A549 (cell line): ENCODE data around the gene AKT1S1.

ENCODE experiments used
- CBX8 ChIP-seq: fragments of 200-600 bp; sonication (generic); IDR thresholded peaks from 2 replicates; pipeline ENCODE4 v1.6.1; 2016
- CHD2 ChIP-seq: fragments of 150-350 bp; IDR thresholded peaks from 2 replicates; pipeline ENCODE4 v1.6.1; 2014; ENCODE audit warnings: low read length; ENCODE audit not compliant: partially characterized antibody
- EP300 ChIP-seq, 2 experiments: fragments of >200 bp; sonication (Bioruptor Twin); formaldehyde crosslinking; IDR thresholded peaks; 2 replicates in 1 of 2; 3 replicates in 1 of 2; pipeline ENCODE4 v1.6.1; 2016 to 2017
- JUN ChIP-seq, 2 experiments: fragments of >200 bp; sonication (Bioruptor Twin); formaldehyde crosslinking; IDR thresholded peaks; 2 replicates in 1 of 2; 3 replicates in 1 of 2; pipeline ENCODE4 v1.6.1; 2016 to 2017
- KDM1A ChIP-seq: fragments of 200-600 bp; sonication (generic); IDR thresholded peaks from 2 replicates; pipeline ENCODE4 v1.6.1; 2016; ENCODE audit warnings: low read depth, mild to moderate bottlenecking
- MAFK ChIP-seq: fragments of 450-650 bp; IDR thresholded peaks from 2 replicates; pipeline ENCODE4 v1.6.1; 2014; ENCODE audit not compliant: partially characterized antibody
- POLR2A ChIP-seq: IDR thresholded peaks from 2 replicates; pipeline ENCODE4 v1.6.1; 2012; ENCODE audit warnings: mild to moderate bottlenecking, low read length
- RAD21 ChIP-seq, 2 experiments: fragments of >200 bp in 1 of 2; sonication (Bioruptor Twin) in 1 of 2; formaldehyde crosslinking in 1 of 2; IDR thresholded peaks in 1 of 2; conservative IDR thresholded peaks in 1 of 2; 2 replicates in 1 of 2; 3 replicates in 1 of 2; pipeline ENCODE4 v1.6.1; 2012 to 2018; ENCODE audit warnings: inconsistent platforms in 1 of 2
- RCOR1 ChIP-seq: fragments of 150-350 bp; IDR thresholded peaks from 2 replicates; pipeline ENCODE4 v1.6.1; 2014; ENCODE audit warnings: antibody characterized with exemption, low read length, low read depth
- ZC3H11A ChIP-seq: fragments of 450-650 bp; IDR thresholded peaks from 2 replicates; pipeline ENCODE4 v1.6.1; 2014; ENCODE audit warnings: antibody characterized with exemption, mild to moderate bottlenecking
- TF ChIP-seq, protein P1 (sequence below): fragments of >200 bp; sonication (Bioruptor Twin); formaldehyde crosslinking; IDR thresholded peaks from 3 replicates; pipeline ENCODE4 v1.5.1; 2016
- TF ChIP-seq, protein P2 (sequence below): IDR thresholded peaks from 2 replicates; pipeline ENCODE4 v1.6.1; 2012
- TF ChIP-seq, protein P3 (sequence below): fragments of >200 bp; sonication (Bioruptor Twin); formaldehyde crosslinking; IDR thresholded peaks from 2 replicates; pipeline ENCODE4 v1.6.1; 2016
- TF ChIP-seq, protein P4 (sequence below): fragments of >200 bp; sonication (Bioruptor Twin); formaldehyde crosslinking; IDR thresholded peaks from 3 replicates; pipeline ENCODE4 v1.6.1; 2016

DNA sequence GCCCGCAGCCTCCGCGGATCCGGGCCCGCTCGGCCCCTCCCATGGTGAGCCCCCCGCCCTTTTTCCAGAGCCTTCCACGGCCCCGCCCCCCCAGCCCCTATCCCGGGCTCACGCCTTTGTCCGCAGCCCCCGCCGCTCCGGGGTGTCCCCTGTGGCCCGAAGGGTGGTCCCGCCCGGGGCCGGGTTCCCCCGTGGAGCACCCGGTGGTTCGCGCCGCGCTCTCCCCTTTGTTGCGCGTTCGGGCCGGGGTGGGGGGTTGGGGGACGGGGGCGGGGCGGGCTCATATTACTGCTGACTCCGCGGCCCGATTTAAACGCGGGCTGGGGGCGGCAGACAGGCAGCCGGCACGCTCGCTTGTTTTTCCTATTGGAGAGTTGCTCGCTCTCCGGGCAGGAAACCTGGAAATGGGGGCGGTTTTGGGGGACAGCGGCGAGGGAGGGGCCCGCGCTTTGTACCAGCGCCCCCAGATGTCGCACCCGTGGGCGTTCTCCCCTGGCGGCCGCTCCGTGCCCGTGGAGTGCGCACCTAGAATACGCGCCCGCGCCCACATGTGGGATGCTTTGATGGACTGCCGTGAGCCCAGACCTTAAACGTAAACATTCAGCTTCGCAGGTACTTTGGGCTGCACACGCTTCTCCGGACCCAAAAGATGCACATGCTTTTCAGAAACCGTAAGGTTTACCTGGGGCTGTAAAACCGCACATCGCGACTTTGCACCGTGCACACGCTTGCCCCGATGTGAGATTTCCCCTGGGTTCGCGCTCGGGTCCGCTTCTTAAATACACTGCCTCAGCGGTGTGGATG lies 25.5 kb downstream of the AKT1S1 start:
- no peak for TF ChIP-seq RAD21 (conservative IDR thresholded peaks at IDR 0.05 in 1 of 2, IDR thresholded peaks at IDR 0.05 in 1 of 2)
- TF ChIP-seq ZC3H11A, result no peak
- no peak; a peak in 1 of 5 replicates for TF ChIP-seq JUN (IDR thresholded peaks at IDR 0.05)
- TF ChIP-seq KDM1A, result no peak
- TF ChIP-seq CBX8, result no peak
- TF ChIP-seq, protein P1, sequence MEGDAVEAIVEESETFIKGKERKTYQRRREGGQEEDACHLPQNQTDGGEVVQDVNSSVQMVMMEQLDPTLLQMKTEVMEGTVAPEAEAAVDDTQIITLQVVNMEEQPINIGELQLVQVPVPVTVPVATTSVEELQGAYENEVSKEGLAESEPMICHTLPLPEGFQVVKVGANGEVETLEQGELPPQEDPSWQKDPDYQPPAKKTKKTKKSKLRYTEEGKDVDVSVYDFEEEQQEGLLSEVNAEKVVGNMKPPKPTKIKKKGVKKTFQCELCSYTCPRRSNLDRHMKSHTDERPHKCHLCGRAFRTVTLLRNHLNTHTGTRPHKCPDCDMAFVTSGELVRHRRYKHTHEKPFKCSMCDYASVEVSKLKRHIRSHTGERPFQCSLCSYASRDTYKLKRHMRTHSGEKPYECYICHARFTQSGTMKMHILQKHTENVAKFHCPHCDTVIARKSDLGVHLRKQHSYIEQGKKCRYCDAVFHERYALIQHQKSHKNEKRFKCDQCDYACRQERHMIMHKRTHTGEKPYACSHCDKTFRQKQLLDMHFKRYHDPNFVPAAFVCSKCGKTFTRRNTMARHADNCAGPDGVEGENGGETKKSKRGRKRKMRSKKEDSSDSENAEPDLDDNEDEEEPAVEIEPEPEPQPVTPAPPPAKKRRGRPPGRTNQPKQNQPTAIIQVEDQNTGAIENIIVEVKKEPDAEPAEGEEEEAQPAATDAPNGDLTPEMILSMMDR, result no peak
- TF ChIP-seq POLR2A, result no peak
- TF ChIP-seq, protein P2, sequence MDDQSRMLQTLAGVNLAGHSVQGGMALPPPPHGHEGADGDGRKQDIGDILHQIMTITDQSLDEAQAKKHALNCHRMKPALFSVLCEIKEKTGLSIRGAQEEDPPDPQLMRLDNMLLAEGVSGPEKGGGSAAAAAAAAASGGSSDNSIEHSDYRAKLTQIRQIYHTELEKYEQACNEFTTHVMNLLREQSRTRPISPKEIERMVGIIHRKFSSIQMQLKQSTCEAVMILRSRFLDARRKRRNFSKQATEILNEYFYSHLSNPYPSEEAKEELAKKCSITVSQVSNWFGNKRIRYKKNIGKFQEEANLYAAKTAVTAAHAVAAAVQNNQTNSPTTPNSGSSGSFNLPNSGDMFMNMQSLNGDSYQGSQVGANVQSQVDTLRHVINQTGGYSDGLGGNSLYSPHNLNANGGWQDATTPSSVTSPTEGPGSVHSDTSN, result peak; percentile 36; the same call in 1 of the 2 replicates
- TF ChIP-seq RCOR1, result no peak
- TF ChIP-seq CHD2, result no peak
- no peak for TF ChIP-seq EP300 (IDR thresholded peaks at IDR 0.05)
- TF ChIP-seq, protein P3, sequence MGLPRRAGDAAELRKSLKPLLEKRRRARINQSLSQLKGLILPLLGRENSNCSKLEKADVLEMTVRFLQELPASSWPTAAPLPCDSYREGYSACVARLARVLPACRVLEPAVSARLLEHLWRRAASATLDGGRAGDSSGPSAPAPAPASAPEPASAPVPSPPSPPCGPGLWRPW, result no peak
- no peak for TF ChIP-seq MAFK
- TF ChIP-seq, protein P4, sequence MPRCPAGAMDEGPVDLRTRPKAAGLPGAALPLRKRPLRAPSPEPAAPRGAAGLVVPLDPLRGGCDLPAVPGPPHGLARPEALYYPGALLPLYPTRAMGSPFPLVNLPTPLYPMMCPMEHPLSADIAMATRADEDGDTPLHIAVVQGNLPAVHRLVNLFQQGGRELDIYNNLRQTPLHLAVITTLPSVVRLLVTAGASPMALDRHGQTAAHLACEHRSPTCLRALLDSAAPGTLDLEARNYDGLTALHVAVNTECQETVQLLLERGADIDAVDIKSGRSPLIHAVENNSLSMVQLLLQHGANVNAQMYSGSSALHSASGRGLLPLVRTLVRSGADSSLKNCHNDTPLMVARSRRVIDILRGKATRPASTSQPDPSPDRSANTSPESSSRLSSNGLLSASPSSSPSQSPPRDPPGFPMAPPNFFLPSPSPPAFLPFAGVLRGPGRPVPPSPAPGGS, result no peak
